Astrocyte (in vitro differentiated cells and primary cell): ENCODE measurements around the gene IQGAP3. TPM values are rescaled to one million over a fixed set of nuclear protein-coding genes. Genes with fewer than 3 reads are reported as not detected.
A peak's percentile ranks its signal among the peaks of the same experiment; 100 is the strongest.

Experiments used
- DNase-seq: peaks from one replicate; pipeline ENCODE4 v3.0.0-alpha.2; 2010; ENCODE audit warnings: low read depth
- FAIRE-seq: peaks from 2 replicates; lab custom pipeline; 2011; peaks lifted over from hg19 to GRCh38; lab: Jason Lieb, UNC
- H2AFZ ChIP-seq: 2 replicates; pipeline ENCODE4 v1.6.0; 2012; ENCODE audit warnings: low read depth, low read length, inconsistent platforms
- H3K27ac ChIP-seq: 2 replicates; pipeline ENCODE4 v1.5.1; 2011; ENCODE audit warnings: low read depth, low read length, inconsistent platforms
- H3K27me3 ChIP-seq: 2 replicates; pipeline ENCODE4 v1.6.0; 2011; ENCODE audit warnings: low read length, inconsistent platforms; ENCODE audit not compliant: insufficient read depth
- H3K36me3 ChIP-seq: 2 replicates; pipeline ENCODE4 v1.5.1; 2011; ENCODE audit warnings: low read length, inconsistent platforms; ENCODE audit not compliant: insufficient read depth
- H3K4me1 ChIP-seq: 2 replicates; pipeline ENCODE4 v1.5.1; 2011; ENCODE audit warnings: low read length, inconsistent platforms; ENCODE audit not compliant: insufficient read depth
- H3K4me2 ChIP-seq: 2 replicates; pipeline ENCODE4 v1.6.0; 2012; ENCODE audit warnings: low read length, inconsistent platforms
- H3K4me3 ChIP-seq: 2 replicates; pipeline ENCODE4 v1.5.1; 2011; ENCODE audit warnings: low read depth, mild to moderate bottlenecking, low read length, inconsistent platforms; ENCODE audit not compliant: insufficient read depth
- H3K79me2 ChIP-seq: 2 replicates; pipeline ENCODE4 v1.6.0; 2012; ENCODE audit warnings: mild to moderate bottlenecking, low read length, inconsistent platforms; ENCODE audit not compliant: insufficient read depth
- H3K9ac ChIP-seq: 2 replicates; pipeline ENCODE4 v1.6.0; 2012; ENCODE audit warnings: mild to moderate bottlenecking, low read length, inconsistent platforms
- H3K9me3 ChIP-seq: 2 replicates; pipeline ENCODE4 v1.5.1; 2012; ENCODE audit warnings: low read depth, mild to moderate bottlenecking, low read length, inconsistent platforms; ENCODE audit not compliant: insufficient read depth
- H4K20me1 ChIP-seq: 2 replicates; pipeline ENCODE4 v1.6.0; 2012; ENCODE audit warnings: low read length, inconsistent platforms; ENCODE audit not compliant: insufficient read depth
- H3K27ac Mint-ChIP-seq: one replicate; pipeline ENCODE4 v1.8.0; 2021; ENCODE audit warnings: mild to moderate bottlenecking, mixed read lengths; ENCODE audit not compliant: unreplicated experiment
- H3K27me3 Mint-ChIP-seq: one replicate; pipeline ENCODE4 v1.8.0; 2021; ENCODE audit warnings: low read depth, mixed read lengths; ENCODE audit not compliant: unreplicated experiment
- H3K36me3 Mint-ChIP-seq: one replicate; pipeline ENCODE4 v1.8.0; 2021; ENCODE audit warnings: low read depth, mixed read lengths; ENCODE audit not compliant: unreplicated experiment
- H3K4me1 Mint-ChIP-seq: one replicate; pipeline ENCODE4 v1.8.0; 2021; ENCODE audit warnings: low read depth, mixed read lengths; ENCODE audit not compliant: unreplicated experiment
- H3K4me3 Mint-ChIP-seq: one replicate; pipeline ENCODE4 v1.8.0; 2021; ENCODE audit warnings: mild to moderate bottlenecking, moderate library complexity, mixed read lengths; ENCODE audit not compliant: unreplicated experiment
- H3K9me3 Mint-ChIP-seq: one replicate; pipeline ENCODE4 v1.8.0; 2021; ENCODE audit warnings: mild to moderate bottlenecking, mixed read lengths; ENCODE audit not compliant: unreplicated experiment
- EZH2 ChIP-seq: IDR thresholded peaks from 2 replicates; pipeline ENCODE4 v1.6.1; 2012; ENCODE audit warnings: mild to moderate bottlenecking, low read length, inconsistent platforms; ENCODE audit not compliant: insufficient read depth
- total RNA-seq: library from RNA; stranded (reverse); gene quantifications from 2 replicates; pipeline ENCODE4 v1.2.1, GENCODE V29; 2021
- TF ChIP-seq, protein P1 (sequence below): IDR thresholded peaks from 2 replicates; pipeline ENCODE4 v1.5.1; 2011; ENCODE audit warnings: low read depth, mild to moderate bottlenecking, inconsistent platforms, low read length, moderate library complexity; ENCODE audit not compliant: insufficient read depth

IQGAP3 gene
- total RNA-seq, 1 donor from 2014 or later = 2.2 TPM

DNA sequence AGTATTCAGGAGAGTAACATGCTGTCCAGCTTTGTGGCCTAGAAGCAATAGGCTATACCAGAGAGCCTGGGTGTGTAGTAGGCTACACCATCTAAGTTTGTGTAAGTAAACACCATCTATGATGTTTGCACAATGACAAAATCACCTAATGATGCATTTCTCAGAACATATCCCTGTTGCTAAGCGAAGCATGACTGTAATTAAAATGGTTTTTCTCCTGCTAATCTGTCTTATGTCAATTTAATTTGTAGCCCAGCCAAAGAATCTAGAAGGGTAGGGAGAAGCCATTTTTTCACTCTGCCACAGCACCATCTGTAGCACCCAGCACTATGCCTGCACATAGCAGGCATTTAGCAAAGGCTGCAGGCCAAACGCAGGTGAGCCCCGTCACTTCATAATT is 5.2 kb upstream of the IQGAP3 start:
- H3K27me3 Mint-ChIP-seq = peaks cover 30% of the 10 kb centered on the region
- H3K9ac ChIP-seq = no peak overlapping the region
- FAIRE-seq (no peak), DNase-seq (no peak)
- no peak overlapping the region for H3K27ac Mint-ChIP-seq
- H3K4me3 Mint-ChIP-seq = no peak overlapping the region
- TF ChIP-seq EZH2 = no peak
- TF ChIP-seq, protein P1, sequence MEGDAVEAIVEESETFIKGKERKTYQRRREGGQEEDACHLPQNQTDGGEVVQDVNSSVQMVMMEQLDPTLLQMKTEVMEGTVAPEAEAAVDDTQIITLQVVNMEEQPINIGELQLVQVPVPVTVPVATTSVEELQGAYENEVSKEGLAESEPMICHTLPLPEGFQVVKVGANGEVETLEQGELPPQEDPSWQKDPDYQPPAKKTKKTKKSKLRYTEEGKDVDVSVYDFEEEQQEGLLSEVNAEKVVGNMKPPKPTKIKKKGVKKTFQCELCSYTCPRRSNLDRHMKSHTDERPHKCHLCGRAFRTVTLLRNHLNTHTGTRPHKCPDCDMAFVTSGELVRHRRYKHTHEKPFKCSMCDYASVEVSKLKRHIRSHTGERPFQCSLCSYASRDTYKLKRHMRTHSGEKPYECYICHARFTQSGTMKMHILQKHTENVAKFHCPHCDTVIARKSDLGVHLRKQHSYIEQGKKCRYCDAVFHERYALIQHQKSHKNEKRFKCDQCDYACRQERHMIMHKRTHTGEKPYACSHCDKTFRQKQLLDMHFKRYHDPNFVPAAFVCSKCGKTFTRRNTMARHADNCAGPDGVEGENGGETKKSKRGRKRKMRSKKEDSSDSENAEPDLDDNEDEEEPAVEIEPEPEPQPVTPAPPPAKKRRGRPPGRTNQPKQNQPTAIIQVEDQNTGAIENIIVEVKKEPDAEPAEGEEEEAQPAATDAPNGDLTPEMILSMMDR = no peak
- no peak overlapping the region for H2AFZ ChIP-seq
- H3K4me3 ChIP-seq = no peak overlapping the region
- H3K9me3 ChIP-seq = no peaks in the 10 kb centered on the region
- H4K20me1 ChIP-seq = no peaks in the 10 kb centered on the region
- H3K27me3 ChIP-seq = no peaks in the 10 kb centered on the region
- no peaks in the 10 kb centered on the region for H3K9me3 Mint-ChIP-seq
- H3K4me1 ChIP-seq = no peaks in the 10 kb centered on the region
- H3K79me2 ChIP-seq = no peaks in the 10 kb centered on the region
- H3K36me3 Mint-ChIP-seq = no peaks in the 10 kb centered on the region
- H3K4me2 ChIP-seq = no peak overlapping the region
- no peak overlapping the region for H3K27ac ChIP-seq
- H3K4me1 Mint-ChIP-seq = peaks cover 3% of the 10 kb centered on the region
- no peaks in the 10 kb centered on the region for H3K36me3 ChIP-seq

DNA sequence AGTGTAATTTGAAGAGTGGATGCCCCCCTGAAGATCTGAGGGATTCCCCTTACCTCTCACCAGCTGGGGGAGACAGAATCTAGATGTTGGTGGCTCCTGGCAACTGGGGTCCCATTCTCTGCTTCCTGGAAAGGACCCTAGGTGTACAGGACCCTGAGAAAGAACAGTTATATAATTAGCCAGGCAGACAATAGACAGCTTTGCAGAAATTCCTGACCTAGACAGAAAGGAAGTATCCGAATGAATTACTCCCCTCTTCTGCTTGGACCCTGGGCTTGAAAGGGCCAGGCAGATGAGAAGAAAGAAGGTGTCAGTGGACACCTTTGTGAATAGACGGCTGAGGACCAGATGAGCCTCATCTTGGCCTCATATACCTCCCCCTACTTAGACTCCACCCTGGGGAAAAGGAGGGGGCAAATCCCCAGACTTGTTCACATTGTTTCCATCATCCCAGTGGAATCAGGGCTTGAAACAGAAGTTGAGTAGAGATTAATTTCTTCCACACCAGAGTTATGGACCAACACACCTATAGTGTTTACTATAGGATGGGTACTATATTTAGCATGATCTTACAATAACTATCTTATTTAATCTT is 1.8 kb upstream of the IQGAP3 start:
- peaks cover 17% of the 10 kb centered on the region for H3K79me2 ChIP-seq
- DNase-seq (no peak), FAIRE-seq (no peak)
- no peaks in the 10 kb centered on the region for H3K36me3 Mint-ChIP-seq
- no peak overlapping the region for H2AFZ ChIP-seq
- H4K20me1 ChIP-seq = no peaks in the 10 kb centered on the region
- no peak overlapping the region for H3K9ac ChIP-seq
- H3K4me1 ChIP-seq = peaks cover 16% of the 10 kb centered on the region
- H3K4me3 ChIP-seq = no peak overlapping the region
- H3K27ac ChIP-seq = no peak overlapping the region
- no peak for TF ChIP-seq EZH2
- TF ChIP-seq, protein P1 = no peak
- H3K36me3 ChIP-seq = peaks cover 2% of the 10 kb centered on the region
- H3K4me2 ChIP-seq = no peak overlapping the region
- H3K4me3 Mint-ChIP-seq = no peak overlapping the region
- H3K27me3 Mint-ChIP-seq = peaks cover 15% of the 10 kb centered on the region
- no peaks in the 10 kb centered on the region for H3K9me3 ChIP-seq
- no peak overlapping the region for H3K27ac Mint-ChIP-seq
- peaks cover 17% of the 10 kb centered on the region for H3K4me1 Mint-ChIP-seq
- no peaks in the 10 kb centered on the region for H3K27me3 ChIP-seq
- H3K9me3 Mint-ChIP-seq = no peaks in the 10 kb centered on the region

DNA sequence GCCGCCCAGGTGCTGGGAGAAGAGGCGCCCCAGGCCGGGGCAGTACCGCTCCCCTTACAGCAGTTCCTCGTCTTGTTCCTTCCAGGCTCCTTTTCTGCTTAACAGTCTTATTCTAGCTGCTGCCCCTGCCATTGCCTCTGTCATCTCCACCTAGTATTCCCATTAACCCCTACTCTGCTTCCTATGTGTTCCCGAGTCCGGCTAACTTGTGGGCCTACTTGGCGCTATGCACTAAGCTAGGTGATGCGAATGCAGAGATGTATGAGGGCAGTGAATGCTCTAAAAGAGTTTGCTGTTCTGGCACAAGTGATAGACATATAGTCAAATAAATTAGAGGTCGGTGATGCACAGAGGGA is 276 bp upstream of the IQGAP3 start:
- peaks cover 16% of the 10 kb centered on the region for H3K4me1 ChIP-seq
- peak overlapping the region; percentile 1 for H3K27ac Mint-ChIP-seq
- no peaks in the 10 kb centered on the region for H4K20me1 ChIP-seq
- no peak overlapping the region for H3K27ac ChIP-seq
- FAIRE-seq = no peak
- H3K27me3 ChIP-seq = no peaks in the 10 kb centered on the region
- TF ChIP-seq EZH2 = no peak
- no peaks in the 10 kb centered on the region for H3K9me3 ChIP-seq
- peak overlapping the region; percentile 82 for H3K4me3 Mint-ChIP-seq
- H3K36me3 ChIP-seq = peaks cover 5% of the 10 kb centered on the region
- no peak overlapping the region for H3K9ac ChIP-seq
- DNase-seq = no peak
- peak overlapping the region; percentile 86 for H3K4me2 ChIP-seq
- peak overlapping the region; percentile 66 for H2AFZ ChIP-seq
- H3K4me1 Mint-ChIP-seq = peaks cover 15% of the 10 kb centered on the region
- peaks cover 19% of the 10 kb centered on the region for H3K79me2 ChIP-seq
- H3K27me3 Mint-ChIP-seq = peaks cover 10% of the 10 kb centered on the region
- peak overlapping the region; percentile 72 for H3K4me3 ChIP-seq
- H3K36me3 Mint-ChIP-seq = no peaks in the 10 kb centered on the region
- no peaks in the 10 kb centered on the region for H3K9me3 Mint-ChIP-seq
